NCI-H2227 (cell line): ENCODE measurements around the gene PPP2R5D.

Experiments used
- DNase-seq: peaks from one replicate; lab custom pipeline; 2025; ENCODE audit not compliant: unreplicated experiment; lab: John Stamatoyannopoulos, UW

Gene PPP2R5D

GRCh38 chr6:42963179-42963854, 21.1 kb upstream of the PPP2R5D start:
- no peak for DNase-seq

GRCh38 chr6:42963855-42964605, 20.3 kb upstream of the PPP2R5D start:
- DNase-seq = peak; percentile 14

- DNase-seq = no peak
Observed at GRCh38 chr6:42966571-42966970, 17.8 kb upstream of the PPP2R5D start.

GRCh38 chr6:42967228-42967627, 17.1 kb upstream of the PPP2R5D start:
- no peak for DNase-seq

GRCh38 chr6:42968126-42968701, 16.2 kb upstream of the PPP2R5D start:
- no peak for DNase-seq

GRCh38 chr6:42968783-42969182, 15.6 kb upstream of the PPP2R5D start:
- DNase-seq = no peak

GRCh38 chr6:42969431-42969830, 14.9 kb upstream of the PPP2R5D start:
- no peak for DNase-seq

- DNase-seq = no peak
Observed at GRCh38 chr6:42969934-42970333, 14.4 kb upstream of the PPP2R5D start.

GRCh38 chr6:42970871-42971612, 13.3 kb upstream of the PPP2R5D start:
- no peak for DNase-seq

- no peak for DNase-seq
Observed at GRCh38 chr6:42971746-42972327, 12.5 kb upstream of the PPP2R5D start.

- no peak for DNase-seq
Observed at GRCh38 chr6:42973926-42974325, 10.4 kb upstream of the PPP2R5D start.

- no peak for DNase-seq
Observed at GRCh38 chr6:42974919-42975505, 9.4 kb upstream of the PPP2R5D start.

- peak; percentile 11 for DNase-seq
Observed at GRCh38 chr6:42978487-42978838, 5.9 kb upstream of the PPP2R5D start.

- peak; percentile 89 for DNase-seq
Observed at GRCh38 chr6:42978839-42979522, 5.4 kb upstream of the PPP2R5D start, which contains the start of gene PEX6. Gene PEX6, minus strand, starts transcription at chr6:42979181. Its CDS starts 31 bp downstream, at chr6:42979150.

- no peak for DNase-seq
Observed at GRCh38 chr6:42979523-42980177, 4.7 kb upstream of the PPP2R5D start.

GRCh38 chr6:42981836-42982235, 2.5 kb upstream of the PPP2R5D start:
- DNase-seq = no peak

- no peak for DNase-seq
Observed at GRCh38 chr6:42984924-42985475, 630 bp downstream of the PPP2R5D start.

- DNase-seq = no peak
Observed at GRCh38 chr6:42987533-42988451, 3.4 kb downstream of the PPP2R5D start.
